Spleen (tissue), 11 donors: ENCODE results near the gene ACSS1. TPM values are rescaled to one million over a fixed set of nuclear protein-coding genes. Genes with fewer than 3 reads are reported as not detected.

ENCODE experiments used
- DNase-seq: peaks from one replicate; pipeline ENCODE4 v3.0.0-alpha.2; 2020
- H3K27ac ChIP-seq, 8 donors: fragments of 200-600 bp; sonication (generic) in 7 of 8; 1 replicate in 4 of 8; 2 replicates in 4 of 8; pipeline versions ENCODE4 v1.5.0 to v1.8.0; 2016 to 2021; ENCODE audit warnings: inconsistent platforms in 4 of 8, mild to moderate bottlenecking in 4 of 8, moderate library complexity in 1 of 8
- H3K27me3 ChIP-seq, 7 donors: fragments of 200-600 bp; sonication (generic) in 6 of 7; replicated peaks in 1 of 7; 1 replicate in 4 of 7; 2 replicates in 3 of 7; pipeline versions ENCODE4 v1.5.0 to v1.8.0; 2016 to 2021; ENCODE audit warnings: inconsistent platforms in 3 of 7, mild to moderate bottlenecking in 1 of 7
- H3K36me3 ChIP-seq, 6 donors: fragments of 200-600 bp; sonication (generic) in 5 of 6; 1 replicate in 4 of 6; 2 replicates in 2 of 6; pipeline versions ENCODE4 v1.5.0 to v1.8.0; 2016 to 2021; ENCODE audit warnings: inconsistent platforms in 2 of 6
- H3K4me1 ChIP-seq, 6 donors: fragments of 200-600 bp; sonication (generic) in 5 of 6; 1 replicate in 3 of 6; 2 replicates in 3 of 6; pipeline versions ENCODE4 v1.5.0 to v1.8.0; 2016 to 2021; ENCODE audit warnings: inconsistent platforms in 3 of 6
- H3K4me3 ChIP-seq, 8 donors: fragments of 200-600 bp; sonication (generic) in 7 of 8; 1 replicate in 4 of 8; 2 replicates in 4 of 8; pipeline versions ENCODE4 v1.5.0 to v1.8.0; 2016 to 2021; ENCODE audit warnings: inconsistent platforms in 4 of 8, mild to moderate bottlenecking in 4 of 8, moderate library complexity in 2 of 8
- H3K9me3 ChIP-seq, 8 donors: fragments of 200-600 bp; sonication (generic) in 7 of 8; 1 replicate in 4 of 8; 2 replicates in 4 of 8; pipeline versions ENCODE4 v1.5.0 to v1.8.0; 2016 to 2021; ENCODE audit warnings: inconsistent platforms in 4 of 8
- POLR2A ChIP-seq, 3 donors: fragments of 450-650 bp; IDR thresholded peaks; one replicate each; pipeline ENCODE4 v1.5.1; 2017; ENCODE audit warnings: antibody characterized with exemption in 3 of 3, mild to moderate bottlenecking in 1 of 3
- POLR2AphosphoS5 ChIP-seq, 3 donors: sonication (generic); formaldehyde crosslinking; IDR thresholded peaks; one replicate each; pipeline ENCODE4 v1.5.1; 2017; ENCODE audit warnings: antibody characterized with exemption in 3 of 3
- WGBS, 5 donors: extraction: QIAGEN DNeasy Blood & Tissue Kit in 3 of 5; methylation state at CpG; one replicate each; pipeline versions ENCODE4 v1.1.5 to v1.1.7; 2013 to 2018; 5-methylcytosine and 5-hydroxymethylcytosine counted together
- intact Hi-C: fragments of 100-400 bp; cut with DNase I; formaldehyde crosslinking; loops from one replicate; pipeline ENCODE4 v1.15.0; 2023; ENCODE audit warnings: low total_unique reads
- polyA plus RNA-seq, 3 donors: library from polyadenylated mRNA; stranded (reverse); fragments of 200-250 nt; gene quantifications; one replicate each; pipeline ENCODE4 v1.2.1, GENCODE V29; 2013
- total RNA-seq, 7 donors: library from RNA; depleted of rRNA in 3 of 7; stranded (reverse); fragments of >200 nt in 3 of 7; fragmentation: NEBNext Ultra II Directional in 4 of 7; extraction: Animal tissue kit (Norgen Biotek cat#: 25700) in 4 of 7; gene quantifications; one replicate each; pipeline versions ENCODE4 v1.1.0 to v1.2.1, GENCODE V29; 2016 to 2021
- TF ChIP-seq, protein P1 (sequence below), 11 experiments: fragments of 200-600 bp in 7 of 11; fragments of 450-650 bp in 4 of 11; sonication (generic) in 4 of 11; IDR thresholded peaks in 8 of 11; conservative IDR thresholded peaks in 3 of 11; 1 replicate in 7 of 11; 2 replicates in 4 of 11; pipeline versions ENCODE4 v1.4.0 to v1.8.0; 2016 to 2021; ENCODE audit warnings: antibody characterized with exemption in 11 of 11, inconsistent platforms in 4 of 11, mild to moderate bottlenecking in 1 of 11
- donor health status: healthy with polysubstance abuse.
- donor health status: DM: no; HTN: no; CAD: no; lungs with moderate emphysema.
- donor health status: DM: no; HTN: no; CAD: no.
- donor health status: Bipolar disorder and iron deficiency.
- donor health status: healthy.
- donor health status: DM: no; HTN: no; CAD: no.
- donor health status: DM: yes; HTN: yes; CAD: no.

ACSS1 gene
- total and polyA plus RNA-seq, 10 donors: 20.3 to 50.8 (median 36.4) TPM

- Histone ChIP-seq H3K36me3 (no peaks in the 10 kb centered on the region), H3K27ac (no peak overlapping the region), H3K4me3 (no peak overlapping the region), H3K4me1 (peaks cover 5 to 32% (median 25%) of the 10 kb centered on the region in 6 donors), H3K9me3 (no peaks in the 10 kb centered on the region), H3K27me3 (no peaks in the 10 kb centered on the region)
- TF ChIP-seq POLR2AphosphoS5 (IDR thresholded peaks at IDR 0.05): no peak
- TF ChIP-seq, protein P1, sequence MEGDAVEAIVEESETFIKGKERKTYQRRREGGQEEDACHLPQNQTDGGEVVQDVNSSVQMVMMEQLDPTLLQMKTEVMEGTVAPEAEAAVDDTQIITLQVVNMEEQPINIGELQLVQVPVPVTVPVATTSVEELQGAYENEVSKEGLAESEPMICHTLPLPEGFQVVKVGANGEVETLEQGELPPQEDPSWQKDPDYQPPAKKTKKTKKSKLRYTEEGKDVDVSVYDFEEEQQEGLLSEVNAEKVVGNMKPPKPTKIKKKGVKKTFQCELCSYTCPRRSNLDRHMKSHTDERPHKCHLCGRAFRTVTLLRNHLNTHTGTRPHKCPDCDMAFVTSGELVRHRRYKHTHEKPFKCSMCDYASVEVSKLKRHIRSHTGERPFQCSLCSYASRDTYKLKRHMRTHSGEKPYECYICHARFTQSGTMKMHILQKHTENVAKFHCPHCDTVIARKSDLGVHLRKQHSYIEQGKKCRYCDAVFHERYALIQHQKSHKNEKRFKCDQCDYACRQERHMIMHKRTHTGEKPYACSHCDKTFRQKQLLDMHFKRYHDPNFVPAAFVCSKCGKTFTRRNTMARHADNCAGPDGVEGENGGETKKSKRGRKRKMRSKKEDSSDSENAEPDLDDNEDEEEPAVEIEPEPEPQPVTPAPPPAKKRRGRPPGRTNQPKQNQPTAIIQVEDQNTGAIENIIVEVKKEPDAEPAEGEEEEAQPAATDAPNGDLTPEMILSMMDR (IDR thresholded peaks at IDR 0.05 in 8 of 11, conservative IDR thresholded peaks at IDR 0.05 in 3 of 11): no peak
- TF ChIP-seq POLR2A (IDR thresholded peaks at IDR 0.05): no peak
- 70 to 77% (median 74%) methylated on average over 9 of the region's 9 CpGs for WGBS, 5 donors
- intact Hi-C loops: no loop called here
- peak; percentile 38 for DNase-seq
Measured at GRCh38 chr20:24996449-24997377, 61.2 kb downstream of the ACSS1 start.

- peak; percentile 68 for DNase-seq
- no peaks in the 10 kb centered on the region for H3K36me3 ChIP-seq
- TF ChIP-seq POLR2A (IDR thresholded peaks at IDR 0.05) (no peak), POLR2AphosphoS5 (IDR thresholded peaks at IDR 0.05) (no peak)
- TF ChIP-seq, protein P1 (IDR thresholded peaks at IDR 0.05 in 8 of 11, conservative IDR thresholded peaks at IDR 0.05 in 3 of 11): no peak
- peaks cover 11 to 40% (median 33%) of the 10 kb centered on the region in 6 donors for H3K4me1 ChIP-seq
- no peak overlapping the region for H3K4me3 ChIP-seq
- intact Hi-C loops: loop anchor here (2.0 kb wide), 1 partner anchor 71 kb away; no protein-coding TSS in a partner anchor
- H3K27me3 ChIP-seq: no peaks in the 10 kb centered on the region
- no peaks in the 10 kb centered on the region for H3K9me3 ChIP-seq
- no peak overlapping the region for H3K27ac ChIP-seq
- WGBS, 5 donors: 61 to 72% (median 67%) methylated on average over 9 of the region's 9 CpGs
Measured at GRCh38 chr20:24995741-24996448, 62.0 kb downstream of the ACSS1 start.

GRCh38 chr20:24994470-24995368 lies 63.2 kb downstream of the ACSS1 start:
- H3K27me3 ChIP-seq: no peaks in the 10 kb centered on the region
- peak overlapping the region in 1 of 8 donors; percentile 27 for H3K4me3 ChIP-seq
- TF ChIP-seq POLR2A (IDR thresholded peaks at IDR 0.05): no peak
- TF ChIP-seq POLR2AphosphoS5 (IDR thresholded peaks at IDR 0.05): peak in 2 of 3 donors; percentile 22 to 65
- TF ChIP-seq, protein P1 (IDR thresholded peaks at IDR 0.05 in 8 of 11, conservative IDR thresholded peaks at IDR 0.05 in 3 of 11): peak; percentile 82 to 97 (median 94)
- no peak overlapping the region for H3K27ac ChIP-seq
- no peaks in the 10 kb centered on the region for H3K36me3 ChIP-seq
- intact Hi-C loops: loop anchor here (2.0 to 5.0 kb wide), 2 partner anchors 72 to 403 kb away; no protein-coding TSS in a partner anchor
- peak; percentile 89 for DNase-seq
- WGBS, 5 donors: 40 to 50% (median 44%) methylated on average over 19 to 20 of the region's 20 CpGs
- H3K4me1 ChIP-seq: peaks cover 12 to 52% (median 37%) of the 10 kb centered on the region in 6 donors
- no peaks in the 10 kb centered on the region for H3K9me3 ChIP-seq
